ENCODE results near the gene PPA1.

DNA sequence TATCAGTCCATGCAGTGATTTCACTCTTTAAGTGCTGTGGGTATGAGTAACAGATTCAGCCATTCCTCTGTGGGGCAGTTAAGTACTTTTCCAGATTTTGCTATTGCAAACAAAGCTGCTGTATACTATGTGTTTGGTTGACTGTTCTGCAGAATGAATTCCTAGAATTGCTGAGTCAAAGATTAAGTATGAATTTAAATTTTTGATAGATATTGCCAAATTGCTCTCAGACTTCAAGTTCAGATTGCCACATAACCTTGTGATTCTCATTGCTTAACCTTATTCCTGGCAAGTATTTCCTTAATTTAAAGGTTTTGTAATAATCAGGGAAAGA, 41.3 kb downstream of the PPA1 start:
- TF ChIP-seq CTCF (IDR thresholded peaks at IDR 0.05) (no peak), EZH2 (IDR thresholded peaks at IDR 0.05; ENCODE audit: borderline replicate concordance, insufficient read depth, low read depth, low read length, poor library complexity, severe bottlenecking) (no peak)

Measured in B cell (primary cell).